HG03460 (cell line): ENCODE measurements around the gene GALNT8.
"Not testable (repeated sequence)": the region's sequence is repeated elsewhere in the genome, so short reads cannot be mapped to it uniquely, and the experiment has no call there.

Experiments
- ATAC-seq: cut with Tn5 transposase; IDR thresholded peaks from one replicate; pipeline ENCODE4 v1.9.1; 2021; ENCODE audit not compliant: unreplicated experiment

GALNT8 gene, protein sequence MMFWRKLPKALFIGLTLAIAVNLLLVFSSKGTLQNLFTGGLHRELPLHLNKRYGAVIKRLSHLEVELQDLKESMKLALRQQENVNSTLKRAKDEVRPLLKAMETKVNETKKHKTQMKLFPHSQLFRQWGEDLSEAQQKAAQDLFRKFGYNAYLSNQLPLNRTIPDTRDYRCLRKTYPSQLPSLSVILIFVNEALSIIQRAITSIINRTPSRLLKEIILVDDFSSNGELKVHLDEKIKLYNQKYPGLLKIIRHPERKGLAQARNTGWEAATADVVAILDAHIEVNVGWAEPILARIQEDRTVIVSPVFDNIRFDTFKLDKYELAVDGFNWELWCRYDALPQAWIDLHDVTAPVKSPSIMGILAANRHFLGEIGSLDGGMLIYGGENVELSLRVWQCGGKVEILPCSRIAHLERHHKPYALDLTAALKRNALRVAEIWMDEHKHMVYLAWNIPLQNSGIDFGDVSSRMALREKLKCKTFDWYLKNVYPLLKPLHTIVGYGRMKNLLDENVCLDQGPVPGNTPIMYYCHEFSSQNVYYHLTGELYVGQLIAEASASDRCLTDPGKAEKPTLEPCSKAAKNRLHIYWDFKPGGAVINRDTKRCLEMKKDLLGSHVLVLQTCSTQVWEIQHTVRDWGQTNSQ

DNA sequence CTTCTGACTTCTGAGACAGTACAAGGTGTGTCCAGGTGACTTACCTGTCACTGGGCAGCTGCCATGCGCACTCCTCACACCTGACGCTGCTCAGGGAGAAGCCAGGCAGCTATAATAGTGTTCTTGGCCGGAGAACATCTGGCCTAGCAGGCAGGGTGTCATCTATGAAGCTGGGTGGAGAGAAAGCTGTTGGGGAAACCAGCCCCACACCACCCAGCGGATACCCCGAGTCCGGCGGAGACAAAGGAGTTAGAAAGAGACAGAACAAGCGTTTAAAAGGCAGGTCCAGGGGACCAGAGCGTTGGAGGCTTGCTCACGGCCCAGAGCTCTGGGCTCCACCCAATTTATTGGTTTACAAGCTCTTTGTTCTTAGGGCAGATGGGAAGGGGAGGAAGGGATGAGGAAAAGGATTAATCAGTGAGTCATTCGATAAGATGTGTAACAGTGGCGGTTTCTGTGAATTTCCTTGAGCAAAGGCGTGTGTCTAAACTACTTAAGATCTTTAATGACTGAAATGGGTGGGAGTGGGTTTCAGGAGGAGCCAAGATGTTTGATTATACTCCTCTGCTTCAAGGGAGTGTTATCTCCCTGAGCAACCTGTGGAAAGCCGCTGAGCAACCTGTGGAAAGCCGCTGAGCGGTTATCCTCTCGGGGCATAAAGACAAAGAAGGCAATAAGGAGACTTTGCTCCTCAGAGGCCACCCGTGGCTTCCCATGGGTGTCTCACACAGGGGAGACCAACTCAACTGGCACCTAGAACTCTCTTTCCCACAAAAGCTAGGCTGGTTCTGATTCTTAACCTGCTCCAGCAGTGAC, at the start of gene GALNT8:
Gene GALNT8 (plus strand): TSS at position 580 of the 816 bp plus-strand sequence. CDS start 278 bp downstream, outside the sequence.
- no peak for ATAC-seq

- ATAC-seq = no peak
These were observed 40.5 kb upstream of the GALNT8 start for GRCh38 chr12:4679711-4680110.

- ATAC-seq = no peak
These were observed 38.5 kb upstream of the GALNT8 start for GRCh38 chr12:4681732-4682131.

DNA sequence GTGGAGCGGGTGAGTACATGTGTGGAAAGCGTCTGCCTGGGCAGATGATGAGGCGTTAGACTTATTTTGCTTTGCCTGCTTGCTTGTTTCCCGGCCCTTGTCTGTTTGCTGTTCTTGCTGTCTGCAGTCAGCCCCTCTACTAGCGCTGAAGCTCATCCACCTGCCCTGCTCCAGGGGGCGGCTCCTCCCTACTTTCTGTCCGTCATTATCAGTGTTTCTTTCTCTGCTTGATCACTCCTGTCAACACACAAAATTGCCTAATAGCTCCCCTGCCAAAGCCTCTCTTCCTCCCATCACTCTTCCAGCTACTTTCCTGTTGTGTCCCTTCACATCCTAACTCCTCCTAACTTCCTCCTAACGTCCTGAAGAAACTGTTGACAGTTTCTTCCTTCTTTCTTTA, 34.9 kb upstream of the GALNT8 start:
- no peak for ATAC-seq

- no peak for ATAC-seq
These were observed 29.4 kb upstream of the GALNT8 start for GRCh38 chr12:4690760-4691159.

- ATAC-seq = no peak
These were observed 19.6 kb upstream of the GALNT8 start for GRCh38 chr12:4700621-4701026.

DNA sequence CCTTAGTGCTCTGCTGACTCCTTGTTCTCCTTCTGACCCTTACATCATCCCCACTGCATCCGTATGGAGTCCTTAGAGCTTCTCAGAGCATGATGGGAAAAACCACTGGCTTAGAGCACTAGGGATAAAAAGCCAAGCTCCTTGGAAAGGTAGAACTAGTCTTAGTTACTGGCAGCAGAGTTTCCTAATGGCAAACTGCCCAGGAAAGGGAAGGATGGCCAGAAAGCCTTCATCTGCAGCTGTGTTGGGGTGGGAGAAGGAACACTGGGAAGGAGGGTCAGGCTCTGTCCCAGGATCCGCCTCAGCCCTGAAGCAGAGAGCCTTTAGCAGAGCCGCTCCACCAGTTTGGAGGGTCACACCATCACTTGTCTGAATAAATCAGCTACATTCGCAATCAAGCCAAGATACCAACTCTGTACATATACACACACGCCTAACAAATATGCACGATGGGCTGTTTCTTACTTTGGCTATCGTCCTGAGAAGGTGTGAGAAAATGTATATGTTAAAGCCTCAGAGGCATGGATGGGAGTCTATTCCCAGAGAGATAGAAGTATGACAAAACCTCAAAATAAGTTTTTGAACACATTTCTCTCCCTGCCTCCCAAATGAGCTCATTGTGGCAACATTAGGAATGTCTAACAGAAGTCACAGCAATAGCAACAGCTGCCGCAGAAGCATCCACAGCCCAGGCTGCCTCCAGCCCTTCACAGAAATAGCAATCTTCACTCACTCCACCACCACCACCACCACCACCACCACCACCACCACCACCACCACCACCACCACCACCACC, 18.6 kb upstream of the GALNT8 start:
- ATAC-seq = no peak

DNA sequence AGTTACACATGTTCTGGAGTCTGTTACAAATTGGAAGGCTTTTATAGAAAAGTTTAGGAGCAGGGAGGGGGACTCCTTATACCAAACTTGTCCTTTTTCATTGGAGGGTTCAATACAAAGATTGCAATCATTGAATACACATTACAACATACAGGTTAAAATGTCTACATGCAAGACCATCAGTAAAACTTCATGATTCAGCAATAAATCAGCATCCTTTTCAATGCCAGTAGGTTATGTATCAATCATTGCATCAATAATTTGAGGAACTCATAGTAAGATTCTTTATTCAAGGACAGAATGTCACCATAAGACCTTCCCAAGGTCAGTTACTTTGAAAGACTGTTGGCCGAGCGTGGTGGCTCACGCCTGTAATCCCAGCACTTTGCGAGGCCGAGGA, 16.5 kb upstream of the GALNT8 start:
- ATAC-seq = no peak

- no peak for ATAC-seq
These were observed 14.4 kb upstream of the GALNT8 start for GRCh38 chr12:4705824-4706223.

GRCh38 chr12:4707306-4707705, 12.9 kb upstream of the GALNT8 start:
- no peak for ATAC-seq

DNA sequence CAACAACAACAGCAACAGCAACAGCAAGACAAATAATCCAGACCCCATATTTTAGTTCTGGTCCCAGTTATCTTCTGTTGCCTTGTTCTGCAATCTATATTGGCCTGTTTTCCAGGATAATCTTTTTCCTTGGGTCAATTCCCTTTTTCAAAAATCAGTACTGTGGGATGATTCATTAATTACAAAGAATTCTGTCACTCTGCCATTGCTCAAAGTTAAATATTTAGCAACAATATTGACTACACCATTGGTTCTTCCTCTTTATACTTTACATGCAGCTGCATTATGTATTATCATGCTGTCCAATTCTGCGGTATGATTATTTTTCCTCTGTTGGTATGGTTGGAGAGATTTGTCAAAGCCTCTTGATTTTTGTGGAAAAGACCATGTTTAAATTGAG, 10.1 kb upstream of the GALNT8 start:
- ATAC-seq = no peak

GRCh38 chr12:4714879-4715278, 5.3 kb upstream of the GALNT8 start:
- ATAC-seq = no peak

DNA sequence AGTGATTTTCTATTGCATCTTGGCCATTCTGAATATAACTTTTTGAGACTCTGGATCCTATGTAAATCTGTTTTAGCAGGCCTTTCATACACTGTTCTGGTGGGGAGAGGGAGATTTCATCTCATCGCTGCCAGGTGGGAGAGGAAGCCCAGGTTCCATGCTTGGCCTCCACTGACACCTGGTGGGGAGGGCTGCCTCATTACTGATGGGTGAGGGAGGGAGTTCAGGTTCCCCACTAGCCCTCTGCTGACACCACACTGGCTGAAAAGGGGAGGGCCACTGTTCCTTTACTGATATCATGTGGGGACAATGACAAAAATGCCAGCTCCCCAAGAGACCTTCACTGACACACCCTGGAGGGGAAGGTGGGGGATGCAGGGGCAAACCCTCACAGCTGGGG, 2.4 kb upstream of the GALNT8 start:
- no peak for ATAC-seq

- ATAC-seq = no peak
These were observed 416 bp downstream of the GALNT8 start for GRCh38 chr12:4720637-4720995.

DNA sequence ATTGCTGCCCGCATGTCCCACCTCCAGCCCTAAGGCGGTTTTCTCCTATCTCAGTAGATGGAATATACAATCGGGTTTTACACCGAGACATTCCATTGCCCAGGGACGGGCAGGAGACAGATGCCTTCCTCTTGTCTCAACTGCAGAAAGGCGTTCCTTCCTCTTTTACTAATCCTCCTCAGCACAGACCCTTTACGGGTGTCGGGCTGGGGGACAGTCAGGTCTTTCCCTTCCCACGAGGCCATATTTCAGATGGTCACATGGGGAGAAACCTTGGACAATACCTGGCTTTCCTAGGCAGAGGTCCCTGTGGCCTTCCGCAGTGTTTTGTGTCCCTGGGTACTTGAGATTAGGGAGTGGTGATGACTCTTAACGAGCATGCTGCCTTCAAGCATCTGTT, 1.4 kb downstream of the GALNT8 start:
- ATAC-seq = not testable (repeated sequence)

GRCh38 chr12:4723226-4723625, 3.0 kb downstream of the GALNT8 start:
- no peak for ATAC-seq

- no peak for ATAC-seq
These were observed 4.9 kb downstream of the GALNT8 start for GRCh38 chr12:4725057-4725456.

DNA sequence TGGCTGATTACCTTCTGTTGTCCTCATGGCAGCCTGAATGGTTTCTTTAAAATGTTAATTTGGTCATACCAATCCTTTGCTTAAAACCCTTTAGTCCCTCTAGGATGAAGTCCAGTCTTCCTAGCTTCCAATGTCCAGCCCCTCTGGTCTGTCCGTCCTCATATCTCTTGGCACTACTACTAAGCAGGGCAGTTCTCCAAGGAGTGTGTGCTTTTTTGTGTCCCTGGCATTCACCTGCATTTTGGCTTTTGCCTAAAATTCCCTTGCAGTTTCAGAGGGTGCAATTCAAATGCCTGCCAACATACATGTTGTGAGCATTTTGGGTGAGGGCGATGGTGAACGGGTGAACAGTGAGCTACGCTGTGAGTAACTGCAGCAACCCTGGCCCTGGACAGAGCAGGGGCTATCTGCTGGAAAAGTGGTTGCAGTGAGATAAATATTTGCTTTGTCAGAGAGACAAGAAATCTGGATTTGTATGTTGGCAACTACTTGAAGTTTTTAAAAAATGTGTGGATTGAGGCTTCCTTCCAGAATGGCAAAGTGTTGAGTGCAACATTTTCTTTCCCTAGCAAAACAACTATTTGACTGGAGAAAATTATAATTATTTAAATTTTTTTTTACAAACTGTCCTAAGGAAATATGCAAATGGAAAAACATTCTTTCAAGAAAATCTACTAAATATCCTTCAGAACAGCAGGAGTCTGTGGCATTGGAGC, 14.6 kb downstream of the GALNT8 start:
- ATAC-seq = no peak

- ATAC-seq = no peak
These were observed 15.9 kb downstream of the GALNT8 start for GRCh38 chr12:4736091-4736490.

- ATAC-seq = no peak
These were observed 18.3 kb downstream of the GALNT8 start for GRCh38 chr12:4738541-4738940.
